GM10266 (cell line): ENCODE data around the gene PHLDA2.

ENCODE experiments used
- DNase-seq: peaks from one replicate; pipeline ENCODE4 v3.0.0; 2012; ENCODE audit errors: extremely low spot score
- CTCF ChIP-seq: IDR thresholded peaks from 2 replicates; pipeline ENCODE4 v1.5.1; 2012; ENCODE audit warnings: mild to moderate bottlenecking, low read depth; ENCODE audit not compliant: control insufficient read depth, insufficient read depth; ENCODE audit errors: missing control alignments

PHLDA2 gene

DNA sequence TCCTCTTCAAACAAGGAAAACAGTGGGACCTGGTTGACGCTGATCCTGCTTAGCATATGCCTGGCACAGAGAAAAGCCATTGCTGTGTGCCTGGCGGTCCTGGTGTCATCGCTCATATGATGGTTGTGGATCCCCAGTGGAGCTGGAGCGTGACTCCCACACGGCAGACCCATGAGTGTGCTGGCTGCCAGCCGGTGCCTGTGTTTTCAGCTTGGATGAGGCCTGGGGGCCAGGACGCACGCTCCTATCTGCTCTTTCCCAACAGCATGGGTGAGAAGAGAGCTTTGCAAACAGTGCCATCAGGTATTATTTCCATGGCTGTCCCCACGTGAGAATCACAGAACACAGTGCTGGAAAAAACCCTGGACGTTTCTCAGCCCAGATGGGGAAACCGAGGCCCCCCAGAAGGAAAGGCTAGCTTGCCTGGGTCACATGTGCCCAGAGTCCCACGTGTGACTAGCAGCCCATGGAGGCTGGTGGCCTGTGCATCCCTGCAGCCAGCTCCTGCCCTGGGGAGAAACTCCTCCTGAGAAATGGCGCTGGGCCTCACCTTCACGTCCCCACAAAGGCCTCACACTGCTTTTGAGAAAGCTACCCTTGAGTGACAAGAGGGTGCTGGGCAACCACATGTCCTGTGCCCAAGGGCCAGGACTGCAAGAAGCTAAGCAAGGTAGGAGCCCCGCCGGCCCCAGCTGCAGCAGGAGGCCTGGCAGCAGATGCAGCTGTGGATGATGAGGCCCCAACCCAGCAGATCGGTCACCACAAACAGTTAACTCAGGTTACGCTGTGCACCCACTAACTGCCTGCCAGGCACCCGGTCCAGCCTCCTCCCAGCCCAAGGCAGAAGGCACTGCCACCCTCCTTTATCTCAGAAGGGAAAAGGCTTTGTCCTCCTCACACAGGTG lies 47.9 kb downstream of the PHLDA2 start:
- no peak for DNase-seq
- TF ChIP-seq CTCF, result no peak

DNA sequence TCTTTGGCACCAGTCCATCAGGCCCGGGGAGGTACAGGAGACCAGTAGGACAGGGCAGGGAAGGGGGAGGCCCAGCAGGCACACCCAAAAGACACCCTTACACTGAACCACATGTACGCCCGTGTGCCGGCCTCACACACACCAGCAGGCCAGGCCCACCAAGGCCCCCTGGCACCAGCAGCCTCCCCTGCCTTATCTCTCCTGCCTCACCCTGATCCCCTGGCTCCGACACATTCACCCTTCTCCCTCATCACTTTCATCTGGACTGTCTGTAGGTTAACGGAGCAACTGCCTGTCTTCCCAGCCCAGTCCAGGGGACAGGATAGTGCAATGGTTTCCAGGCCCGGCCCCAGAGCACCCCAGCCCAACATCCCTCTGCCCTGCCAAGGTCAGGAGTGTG lies 48.6 kb downstream of the PHLDA2 start:
- no peak for DNase-seq
- no peak for TF ChIP-seq CTCF

GRCh38 chr11:2878782-2879181 lies 50.4 kb downstream of the PHLDA2 start:
- DNase-seq, result no peak
- no peak for TF ChIP-seq CTCF
